ENCODE data around the gene PCDHGC4.

Gene PCDHGC4

DNA sequence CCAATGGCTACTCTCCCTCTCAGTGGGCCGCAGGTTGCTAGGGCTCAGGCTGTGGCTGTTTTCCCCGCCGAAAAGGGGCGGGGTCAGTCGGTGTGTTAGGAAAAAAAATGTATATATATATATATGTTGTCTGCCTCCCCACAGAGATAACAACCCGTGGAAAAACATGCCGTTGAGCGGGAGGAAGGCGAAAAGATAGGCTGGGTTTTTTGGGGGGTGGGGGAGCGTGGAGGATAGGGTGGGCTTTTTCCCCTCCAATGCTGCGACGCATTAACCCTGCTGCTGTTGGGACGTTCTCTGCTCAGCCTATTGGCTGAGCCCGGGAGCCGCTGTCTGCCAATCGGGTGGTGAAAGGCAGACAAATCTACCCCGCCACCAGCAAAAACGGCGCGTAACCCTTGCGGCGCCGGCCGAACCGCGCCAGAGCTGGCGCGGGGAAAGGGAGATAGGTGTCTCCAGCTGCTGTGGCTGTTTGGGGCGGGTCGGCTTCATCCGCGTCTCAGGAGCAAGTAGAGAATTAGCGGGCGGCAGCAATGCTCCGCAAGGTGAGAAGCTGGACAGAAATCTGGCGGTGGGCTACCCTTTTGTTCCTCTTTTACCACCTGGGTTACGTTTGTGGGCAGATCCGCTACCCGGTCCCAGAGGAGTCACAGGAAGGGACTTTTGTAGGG, at the start of gene PCDHGC4:
PCDHGC4 (plus strand) TSS at position 390 of the 671 bp plus-strand sequence; CDS start at position 534, 144 bp downstream.
- TF ChIP-seq ZBTB7A (IDR thresholded peaks at IDR 0.05; ENCODE audit: low read depth): peak; percentile 54; the same call in 1 of the 2 replicates
- no peak for TF ChIP-seq EP300 (IDR thresholded peaks at IDR 0.05; ENCODE audit: borderline replicate concordance)

GRCh38 chr5:141437221-141437620, 47.6 kb upstream of the PCDHGC4 start:
- TF ChIP-seq, protein P1, sequence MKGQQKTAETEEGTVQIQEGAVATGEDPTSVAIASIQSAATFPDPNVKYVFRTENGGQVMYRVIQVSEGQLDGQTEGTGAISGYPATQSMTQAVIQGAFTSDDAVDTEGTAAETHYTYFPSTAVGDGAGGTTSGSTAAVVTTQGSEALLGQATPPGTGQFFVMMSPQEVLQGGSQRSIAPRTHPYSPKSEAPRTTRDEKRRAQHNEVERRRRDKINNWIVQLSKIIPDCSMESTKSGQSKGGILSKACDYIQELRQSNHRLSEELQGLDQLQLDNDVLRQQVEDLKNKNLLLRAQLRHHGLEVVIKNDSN (IDR thresholded peaks at IDR 0.05): no peak
- TF ChIP-seq RAD21 (IDR thresholded peaks at IDR 0.05; ENCODE audit: low read depth) (no peak), NFIC (IDR thresholded peaks at IDR 0.05) (no peak), REST (IDR thresholded peaks at IDR 0.05; ENCODE audit: low read depth) (no peak), CEBPB (IDR thresholded peaks at IDR 0.05) (no peak), TAF1 (IDR thresholded peaks at IDR 0.05; ENCODE audit: low read depth) (no peak), CREB1 (IDR thresholded peaks at IDR 0.05; ENCODE audit: low read depth) (no peak), EP300 (IDR thresholded peaks at IDR 0.05; ENCODE audit: borderline replicate concordance) (no peak), EGR1 (IDR thresholded peaks at IDR 0.05) (no peak), ZBTB7A (IDR thresholded peaks at IDR 0.05; ENCODE audit: low read depth) (no peak), TCF12 (IDR thresholded peaks at IDR 0.05; ENCODE audit: low read depth) (no peak), TEAD4 (IDR thresholded peaks at IDR 0.05) (no peak), MAX (IDR thresholded peaks at IDR 0.05) (no peak), YY1 (IDR thresholded peaks at IDR 0.05; ENCODE audit: low read depth) (no peak), FOXM1 (IDR thresholded peaks at IDR 0.05; ENCODE audit: borderline replicate concordance, low read depth) (no peak)

GRCh38 chr5:141439411-141440141, 45.3 kb upstream of the PCDHGC4 start:
- peak; percentile 38; the same call in 1 of the 2 replicates for TF ChIP-seq RAD21 (IDR thresholded peaks at IDR 0.05; ENCODE audit: low read depth)
- TF ChIP-seq CEBPB (IDR thresholded peaks at IDR 0.05): no peak

- TF ChIP-seq, protein P1 (IDR thresholded peaks at IDR 0.05): no peak
- TF ChIP-seq EP300 (IDR thresholded peaks at IDR 0.05; ENCODE audit: borderline replicate concordance) (no peak), FOXM1 (IDR thresholded peaks at IDR 0.05; ENCODE audit: borderline replicate concordance, low read depth) (no peak), MAX (IDR thresholded peaks at IDR 0.05) (no peak), NFIC (IDR thresholded peaks at IDR 0.05) (no peak), ZBTB7A (IDR thresholded peaks at IDR 0.05; ENCODE audit: low read depth) (no peak), TCF12 (IDR thresholded peaks at IDR 0.05; ENCODE audit: low read depth) (no peak), EGR1 (IDR thresholded peaks at IDR 0.05) (no peak), YY1 (IDR thresholded peaks at IDR 0.05; ENCODE audit: low read depth) (no peak), CREB1 (IDR thresholded peaks at IDR 0.05; ENCODE audit: low read depth) (no peak)
These were observed 44.5 kb upstream of the PCDHGC4 start for GRCh38 chr5:141440341-141440740.

GRCh38 chr5:141441571-141442170, 43.2 kb upstream of the PCDHGC4 start:
- TF ChIP-seq RAD21 (IDR thresholded peaks at IDR 0.05; ENCODE audit: low read depth) (no peak), REST (IDR thresholded peaks at IDR 0.05; ENCODE audit: low read depth) (no peak), CEBPB (IDR thresholded peaks at IDR 0.05) (no peak), ZBTB7A (IDR thresholded peaks at IDR 0.05; ENCODE audit: low read depth) (no peak), TAF1 (IDR thresholded peaks at IDR 0.05; ENCODE audit: low read depth) (no peak), YY1 (IDR thresholded peaks at IDR 0.05; ENCODE audit: low read depth) (no peak), TCF12 (IDR thresholded peaks at IDR 0.05; ENCODE audit: low read depth) (no peak), EGR1 (IDR thresholded peaks at IDR 0.05) (no peak), MAX (IDR thresholded peaks at IDR 0.05) (no peak)
